Activated CD8-positive, alpha-beta memory T cell treated with anti-CD3 and anti-CD28 coated beads, Interleukin-2, amount 50 U/mL, for 24 hours (primary cell): Measurements from ENCODE around the gene FRMPD1.

Source experiments
- DNase-seq: peaks from one replicate; pipeline ENCODE4 v3.0.0-alpha.2; 2020; ENCODE audit errors: extremely low read depth

Gene FRMPD1

GRCh38 chr9:37626708-37627292 is 24.0 kb upstream of the FRMPD1 start:
- no peak for DNase-seq

GRCh38 chr9:37632479-37632878 is 18.3 kb upstream of the FRMPD1 start:
- DNase-seq, result no peak

- DNase-seq, result no peak
These were observed 14.9 kb upstream of the FRMPD1 start for GRCh38 chr9:37635808-37636207.

- no peak for DNase-seq
These were observed 14.0 kb upstream of the FRMPD1 start for GRCh38 chr9:37636511-37637448.

- no peak for DNase-seq
These were observed 11.5 kb upstream of the FRMPD1 start for GRCh38 chr9:37639109-37639762.

- no peak for DNase-seq
These were observed 10.9 kb upstream of the FRMPD1 start for GRCh38 chr9:37639841-37640240.

- no peak for DNase-seq
These were observed 10.5 kb upstream of the FRMPD1 start for GRCh38 chr9:37640246-37640645.

GRCh38 chr9:37641331-37641730 is 9.4 kb upstream of the FRMPD1 start:
- no peak for DNase-seq

- no peak for DNase-seq
These were observed 7.5 kb upstream of the FRMPD1 start for GRCh38 chr9:37643214-37643613.

GRCh38 chr9:37645903-37646506 is 4.7 kb upstream of the FRMPD1 start:
- no peak for DNase-seq

- no peak for DNase-seq
These were observed 368 bp upstream of the FRMPD1 start for GRCh38 chr9:37650299-37650872.

- DNase-seq, result no peak
These were observed 1.5 kb downstream of the FRMPD1 start for GRCh38 chr9:37652261-37652660.

- no peak for DNase-seq
These were observed 2.6 kb downstream of the FRMPD1 start for GRCh38 chr9:37653385-37653784.

- no peak for DNase-seq
These were observed 6.2 kb downstream of the FRMPD1 start for GRCh38 chr9:37656936-37657335.

GRCh38 chr9:37660691-37661090 is 9.9 kb downstream of the FRMPD1 start:
- no peak for DNase-seq

- DNase-seq, result no peak
These were observed 13.2 kb downstream of the FRMPD1 start for GRCh38 chr9:37663926-37664325.

GRCh38 chr9:37667706-37668105 is 17.0 kb downstream of the FRMPD1 start:
- no peak for DNase-seq

GRCh38 chr9:37668116-37668601 is 17.4 kb downstream of the FRMPD1 start:
- no peak for DNase-seq

GRCh38 chr9:37669232-37669631 is 18.5 kb downstream of the FRMPD1 start:
- no peak for DNase-seq

- DNase-seq, result no peak
These were observed 24.9 kb downstream of the FRMPD1 start for GRCh38 chr9:37675661-37676060.

- DNase-seq, result no peak
These were observed 25.7 kb downstream of the FRMPD1 start for GRCh38 chr9:37676411-37676830.

GRCh38 chr9:37677435-37677834 is 26.7 kb downstream of the FRMPD1 start:
- DNase-seq, result no peak
